HepG2 (cell line): ENCODE measurements around the gene TMCC1.

Experiments
- EP300 ChIP-seq, 3 experiments: sonication (generic) in 1 of 3; formaldehyde crosslinking in 1 of 3; IDR thresholded peaks; 2 replicates each; pipeline versions ENCODE4 v1.5.1 to v1.6.1; 2011 to 2020; ENCODE audit warnings: low read depth in 2 of 3, low read length in 2 of 3, borderline replicate concordance in 1 of 3, improper control_type of control experiment in 1 of 3, mild to moderate bottlenecking in 1 of 3, missing genetic modification reagents in 1 of 3, moderate library complexity in 1 of 3
- ZNF460 ChIP-seq: sonication (generic); formaldehyde crosslinking; IDR thresholded peaks from 2 replicates; pipeline ENCODE4 v1.5.1; 2020; ENCODE audit warnings: missing genetic modification reagents, mild to moderate bottlenecking, borderline replicate concordance
- ZNF546 ChIP-seq: sonication (generic); formaldehyde crosslinking; conservative IDR thresholded peaks from 2 replicates; pipeline ENCODE4 v1.8.1; 2023; ENCODE audit warnings: mild to moderate bottlenecking, missing genetic modification reagents

GRCh38 chr3:129614435-129614834 is 279.1 kb downstream of the TMCC1 start:
- TF ChIP-seq EP300 (IDR thresholded peaks at IDR 0.05; ENCODE audit: low read depth in 2 of 2, low read length in 2 of 2) (no peak), EP300 (CRISPR knock-in tag; IDR thresholded peaks at IDR 0.05; ENCODE audit: borderline replicate concordance) (no peak), ZNF460 (CRISPR knock-in tag) (no peak), ZNF546 (no peak)
